ENCODE data around the gene EP400.
"Not testable (repeated sequence)": the region's sequence is repeated elsewhere in the genome, so short reads cannot be mapped to it uniquely, and the experiment has no call there.

Gene EP400

GRCh38 chr12:132099739-132100138 is 150.0 kb downstream of the EP400 start:
- no peak for DNase-seq

GRCh38 chr12:132100306-132101065 is 150.7 kb downstream of the EP400 start:
- DNase-seq, result no peak

GRCh38 chr12:132102297-132102696 is 152.6 kb downstream of the EP400 start:
- no peak for DNase-seq

- DNase-seq, result not testable (repeated sequence)
Measured at GRCh38 chr12:132103072-132103471, 153.3 kb downstream of the EP400 start.

- DNase-seq, result no peak
Measured at GRCh38 chr12:132103542-132104308, 154.0 kb downstream of the EP400 start.

- DNase-seq, result no peak
Measured at GRCh38 chr12:132105467-132105866, 155.7 kb downstream of the EP400 start.

- peak; percentile 8 for DNase-seq
Measured at GRCh38 chr12:132106921-132107320, 157.2 kb downstream of the EP400 start.

- no peak for DNase-seq
Measured at GRCh38 chr12:132108211-132108832, 158.6 kb downstream of the EP400 start.

- no peak for DNase-seq
Measured at GRCh38 chr12:132109741-132110140, 160.0 kb downstream of the EP400 start.

- DNase-seq, result no peak
Measured at GRCh38 chr12:132110677-132111076, 160.9 kb downstream of the EP400 start.

GRCh38 chr12:132111654-132112304 is 162.0 kb downstream of the EP400 start:
- no peak for DNase-seq

- no peak for DNase-seq
Measured at GRCh38 chr12:132114667-132115066, 164.9 kb downstream of the EP400 start.

GRCh38 chr12:132115500-132115899 is 165.8 kb downstream of the EP400 start:
- no peak for DNase-seq

- DNase-seq, result no peak
Measured at GRCh38 chr12:132116709-132117557, 167.2 kb downstream of the EP400 start.

- no peak for DNase-seq
Measured at GRCh38 chr12:132117558-132117875, 167.8 kb downstream of the EP400 start.

- no peak for DNase-seq
Measured at GRCh38 chr12:132118876-132119275, 169.1 kb downstream of the EP400 start.

GRCh38 chr12:132121283-132121682 is 171.5 kb downstream of the EP400 start:
- DNase-seq, result no peak

- no peak for DNase-seq
Measured at GRCh38 chr12:132123970-132124765, 174.4 kb downstream of the EP400 start.

GRCh38 chr12:132124766-132125425 is 175.2 kb downstream of the EP400 start:
- no peak for DNase-seq

GRCh38 chr12:132125736-132126135 is 176.0 kb downstream of the EP400 start:
- DNase-seq, result no peak

GRCh38 chr12:132127041-132127440 is 177.3 kb downstream of the EP400 start:
- no peak for DNase-seq

Data from NCI-H2171 treated with DMSO at 0.1 percent for 48 hours (cell line).